Stimulated activated CD4-positive, alpha-beta T cell treated with anti-CD3 and anti-CD28 coated beads, Interleukin-1b, Interleukin-23, amount 100 ng/mL, for 24 hours (primary cell): ENCODE results near the gene SGSH.

Experiments
- DNase-seq, 4 experiments: peaks; one replicate each; pipeline ENCODE4 v3.0.0-alpha.2; 2020; ENCODE audit warnings: low read depth in 4 of 4, low spot score in 1 of 4

SGSH gene

GRCh38 chr17:80227156-80227555, 7.0 kb upstream of the SGSH start:
- no peak for DNase-seq

- no peak for DNase-seq
Observed at GRCh38 chr17:80225230-80225629, 5.1 kb upstream of the SGSH start.

- DNase-seq = no peak
Observed at GRCh38 chr17:80224683-80225082, 4.5 kb upstream of the SGSH start.

GRCh38 chr17:80223838-80224497, 3.8 kb upstream of the SGSH start:
- DNase-seq = no peak

- no peak for DNase-seq
Observed at GRCh38 chr17:80223142-80223815, 3.1 kb upstream of the SGSH start.

GRCh38 chr17:80222376-80223141, 2.4 kb upstream of the SGSH start:
- DNase-seq = no peak

- DNase-seq = no peak
Observed at GRCh38 chr17:80221351-80222105, 1.4 kb upstream of the SGSH start.

GRCh38 chr17:80220736-80221215, 643 bp upstream of the SGSH start:
- no peak for DNase-seq

- DNase-seq = peak in 1 of 4 experiments; percentile 3
Observed at GRCh38 chr17:80219763-80220053, 425 bp downstream of the SGSH start.

GRCh38 chr17:80219013-80219762, 945 bp downstream of the SGSH start:
- peak; percentile 79 to 88 (median 83) for DNase-seq

GRCh38 chr17:80218391-80218790, 1.7 kb downstream of the SGSH start:
- no peak for DNase-seq

- no peak for DNase-seq
Observed at GRCh38 chr17:80217703-80218362, 2.3 kb downstream of the SGSH start.

- DNase-seq = no peak
Observed at GRCh38 chr17:80216473-80217456, 3.4 kb downstream of the SGSH start.

GRCh38 chr17:80214878-80215210, 5.3 kb downstream of the SGSH start:
- DNase-seq = no peak

- DNase-seq = no peak
Observed at GRCh38 chr17:80214012-80214877, 5.9 kb downstream of the SGSH start.

GRCh38 chr17:80213643-80213975, 6.5 kb downstream of the SGSH start:
- no peak for DNase-seq

GRCh38 chr17:80212962-80213642, 7.0 kb downstream of the SGSH start:
- no peak for DNase-seq

GRCh38 chr17:80212511-80212910, 7.6 kb downstream of the SGSH start:
- no peak for DNase-seq
